Skeletal muscle satellite cell (primary cell): Measurements from ENCODE around the gene CNKSR3.

Experiments
- H3K27me3 ChIP-seq: 2 replicates; pipeline ENCODE4 v1.7.0; 2013; ENCODE audit warnings: low read length; ENCODE audit not compliant: control insufficient read depth, insufficient read depth
- H3K36me3 ChIP-seq: 2 replicates; pipeline ENCODE4 v1.7.0; 2013; ENCODE audit warnings: mild to moderate bottlenecking, control low read depth, low read length; ENCODE audit not compliant: insufficient read depth
- H3K4me1 ChIP-seq: 2 replicates; pipeline ENCODE4 v1.7.0; 2013; ENCODE audit warnings: low read length; ENCODE audit not compliant: control insufficient read depth, insufficient read depth
- H3K4me2 ChIP-seq: 2 replicates; pipeline ENCODE4 v1.7.0; 2013; ENCODE audit warnings: mild to moderate bottlenecking, low read length
- H3K4me3 ChIP-seq: 2 replicates; pipeline ENCODE4 v1.7.0; 2013; ENCODE audit warnings: low read length
- H3K9ac ChIP-seq: 2 replicates; pipeline ENCODE4 v1.7.0; 2013; ENCODE audit warnings: mild to moderate bottlenecking, low read depth, low read length, moderate library complexity
- H3K9me3 ChIP-seq: replicated peaks from 2 replicates; pipeline ENCODE4 v1.7.0; 2013; ENCODE audit warnings: mild to moderate bottlenecking, control low read depth, low read length

The CNKSR3 gene

GRCh38 chr6:154509421-154510143 lies 903 bp downstream of the CNKSR3 start:
- Histone ChIP-seq H3K4me2 (peak overlapping the region; percentile 97), H3K27me3 (no peaks in the 10 kb centered on the region), H3K9me3 (no peaks in the 10 kb centered on the region), H3K9ac (peak overlapping the region; percentile 91), H3K36me3 (no peaks in the 10 kb centered on the region), H3K4me1 (peaks cover 18% of the 10 kb centered on the region), H3K4me3 (peak overlapping the region; percentile 98)

- H3K36me3 ChIP-seq, result no peaks in the 10 kb centered on the region
- H3K4me1 ChIP-seq, result peaks cover 18% of the 10 kb centered on the region
- peak overlapping the region; percentile 98 for H3K4me3 ChIP-seq
- H3K4me2 ChIP-seq, result peak overlapping the region; percentile 97
- no peaks in the 10 kb centered on the region for H3K9me3 ChIP-seq
- no peaks in the 10 kb centered on the region for H3K27me3 ChIP-seq
- peak overlapping the region; percentile 91 for H3K9ac ChIP-seq
These were observed 1.7 kb downstream of the CNKSR3 start for GRCh38 chr6:154508573-154509375.

GRCh38 chr6:154506991-154507898 lies 3.2 kb downstream of the CNKSR3 start:
- Histone ChIP-seq H3K4me2 (no peak overlapping the region), H3K36me3 (no peaks in the 10 kb centered on the region), H3K4me3 (no peak overlapping the region), H3K9me3 (no peaks in the 10 kb centered on the region), H3K4me1 (peaks cover 18% of the 10 kb centered on the region), H3K27me3 (no peaks in the 10 kb centered on the region), H3K9ac (no peak overlapping the region)

- H3K27me3 ChIP-seq, result no peaks in the 10 kb centered on the region
- peaks cover 12% of the 10 kb centered on the region for H3K4me1 ChIP-seq
- H3K36me3 ChIP-seq, result no peaks in the 10 kb centered on the region
- no peak overlapping the region for H3K9ac ChIP-seq
- no peaks in the 10 kb centered on the region for H3K9me3 ChIP-seq
- H3K4me3 ChIP-seq, result no peak overlapping the region
- no peak overlapping the region for H3K4me2 ChIP-seq
These were observed 3.9 kb downstream of the CNKSR3 start for GRCh38 chr6:154506582-154506981.

GRCh38 chr6:154506108-154506507 lies 4.4 kb downstream of the CNKSR3 start:
- Histone ChIP-seq H3K4me3 (no peak overlapping the region), H3K4me2 (no peak overlapping the region), H3K27me3 (no peaks in the 10 kb centered on the region), H3K9ac (no peak overlapping the region), H3K4me1 (peaks cover 9% of the 10 kb centered on the region), H3K9me3 (no peaks in the 10 kb centered on the region), H3K36me3 (no peaks in the 10 kb centered on the region)

GRCh38 chr6:154504865-154505449 lies 5.5 kb downstream of the CNKSR3 start:
- no peak overlapping the region for H3K4me2 ChIP-seq
- peaks cover 14% of the 10 kb centered on the region for H3K4me1 ChIP-seq
- no peaks in the 10 kb centered on the region for H3K27me3 ChIP-seq
- H3K9ac ChIP-seq, result no peak overlapping the region
- no peak overlapping the region for H3K4me3 ChIP-seq
- no peaks in the 10 kb centered on the region for H3K36me3 ChIP-seq
- no peaks in the 10 kb centered on the region for H3K9me3 ChIP-seq

- H3K27me3 ChIP-seq, result no peaks in the 10 kb centered on the region
- H3K4me1 ChIP-seq, result peaks cover 21% of the 10 kb centered on the region
- H3K9ac ChIP-seq, result no peak overlapping the region
- no peak overlapping the region for H3K4me3 ChIP-seq
- H3K4me2 ChIP-seq, result no peak overlapping the region
- no peaks in the 10 kb centered on the region for H3K9me3 ChIP-seq
- H3K36me3 ChIP-seq, result no peaks in the 10 kb centered on the region
These were observed 6.4 kb downstream of the CNKSR3 start for GRCh38 chr6:154504102-154504501.

- no peak overlapping the region for H3K9ac ChIP-seq
- no peaks in the 10 kb centered on the region for H3K9me3 ChIP-seq
- H3K27me3 ChIP-seq, result no peaks in the 10 kb centered on the region
- H3K4me1 ChIP-seq, result peaks cover 20% of the 10 kb centered on the region
- no peaks in the 10 kb centered on the region for H3K36me3 ChIP-seq
- H3K4me2 ChIP-seq, result no peak overlapping the region
- no peak overlapping the region for H3K4me3 ChIP-seq
These were observed 6.8 kb downstream of the CNKSR3 start for GRCh38 chr6:154503658-154504057.

- Histone ChIP-seq H3K4me2 (no peak overlapping the region), H3K4me3 (no peak overlapping the region), H3K9me3 (no peaks in the 10 kb centered on the region)
These were observed 7.9 kb downstream of the CNKSR3 start for GRCh38 chr6:154502553-154502952.

GRCh38 chr6:154501578-154501868 lies 9.0 kb downstream of the CNKSR3 start:
- no peaks in the 10 kb centered on the region for H3K36me3 ChIP-seq
- no peaks in the 10 kb centered on the region for H3K9me3 ChIP-seq
- H3K4me3 ChIP-seq, result no peak overlapping the region
- H3K27me3 ChIP-seq, result no peaks in the 10 kb centered on the region
- H3K4me2 ChIP-seq, result no peak overlapping the region
- H3K9ac ChIP-seq, result no peak overlapping the region
- peaks cover 19% of the 10 kb centered on the region for H3K4me1 ChIP-seq

More at GRCh38 chr6:154502553-154502952, 7.9 kb downstream of the CNKSR3 start:
- Histone ChIP-seq H3K9ac (no peak overlapping the region), H3K4me1 (peaks cover 19% of the 10 kb centered on the region), H3K27me3 (no peaks in the 10 kb centered on the region), H3K36me3 (no peaks in the 10 kb centered on the region)
